Thyroid gland (tissue), 4 donors: Measurements from ENCODE around the gene SLC2A9. TPM values are rescaled to one million over a fixed set of nuclear protein-coding genes. Genes with fewer than 3 reads are reported as not detected.

Experiments used
- DNase-seq, 2 donors: peaks; one replicate each; pipeline ENCODE4 v3.0.0-alpha.2; 2019
- H3K27ac ChIP-seq, 3 donors: fragments of 200-600 bp; sonication (generic); 1 replicate in 2 of 3; 2 replicates in 1 of 3; pipeline ENCODE4 v1.5.1; 2016 to 2019; ENCODE audit warnings: mild to moderate bottlenecking in 1 of 3, moderate library complexity in 1 of 3
- H3K27me3 ChIP-seq: fragments of 200-600 bp; sonication (generic); one replicate; pipeline ENCODE4 v1.5.1; 2019
- H3K36me3 ChIP-seq, 2 donors: fragments of 200-600 bp; sonication (generic); one replicate each; pipeline ENCODE4 v1.5.1; 2016 to 2019
- H3K4me1 ChIP-seq, 2 donors: fragments of 200-600 bp; sonication (generic); one replicate each; pipeline ENCODE4 v1.5.1; 2017 to 2019
- H3K4me3 ChIP-seq, 3 donors: fragments of 200-600 bp; sonication (generic); replicated peaks in 1 of 3; 1 replicate in 2 of 3; 2 replicates in 1 of 3; pipeline ENCODE4 v1.5.1; 2016; ENCODE audit warnings: mild to moderate bottlenecking in 1 of 3
- H3K9me3 ChIP-seq: fragments of 200-600 bp; sonication (generic); one replicate; pipeline ENCODE4 v1.5.1; 2017
- POLR2A ChIP-seq, 2 donors: fragments of 450-650 bp; IDR thresholded peaks; one replicate each; pipeline ENCODE4 v1.6.1; 2017; ENCODE audit warnings: antibody characterized with exemption in 2 of 2, mild to moderate bottlenecking in 2 of 2, moderate library complexity in 1 of 2
- WGBS, 2 donors: methylation state at CpG; one replicate each; pipeline ENCODE4 v1.1.5; 2017; 5-methylcytosine and 5-hydroxymethylcytosine counted together
- intact Hi-C: fragments of 100-400 bp; cut with DNase I; formaldehyde crosslinking; loops from one replicate; pipeline ENCODE4 v1.15.1; 2023
- total RNA-seq, 4 donors: library from RNA; depleted of rRNA; stranded (reverse); fragments of >200 nt; gene quantifications; one replicate each; pipeline ENCODE4 v1.2.3, GENCODE V29; 2016
- TF ChIP-seq, protein P1 (sequence below), 6 experiments: fragments of 200-600 bp in 3 of 6; fragments of 450-650 bp in 3 of 6; sonication (generic) in 3 of 6; IDR thresholded peaks; one replicate each; pipeline ENCODE4 v1.5.1; 2016 to 2019; ENCODE audit warnings: antibody characterized with exemption in 6 of 6, mild to moderate bottlenecking in 2 of 6, inconsistent platforms in 1 of 6, moderate library complexity in 1 of 6

Gene SLC2A9
- total RNA-seq, 4 donors from 2014 or later = 5.0 to 21.2 (median 9.2) TPM

DNA sequence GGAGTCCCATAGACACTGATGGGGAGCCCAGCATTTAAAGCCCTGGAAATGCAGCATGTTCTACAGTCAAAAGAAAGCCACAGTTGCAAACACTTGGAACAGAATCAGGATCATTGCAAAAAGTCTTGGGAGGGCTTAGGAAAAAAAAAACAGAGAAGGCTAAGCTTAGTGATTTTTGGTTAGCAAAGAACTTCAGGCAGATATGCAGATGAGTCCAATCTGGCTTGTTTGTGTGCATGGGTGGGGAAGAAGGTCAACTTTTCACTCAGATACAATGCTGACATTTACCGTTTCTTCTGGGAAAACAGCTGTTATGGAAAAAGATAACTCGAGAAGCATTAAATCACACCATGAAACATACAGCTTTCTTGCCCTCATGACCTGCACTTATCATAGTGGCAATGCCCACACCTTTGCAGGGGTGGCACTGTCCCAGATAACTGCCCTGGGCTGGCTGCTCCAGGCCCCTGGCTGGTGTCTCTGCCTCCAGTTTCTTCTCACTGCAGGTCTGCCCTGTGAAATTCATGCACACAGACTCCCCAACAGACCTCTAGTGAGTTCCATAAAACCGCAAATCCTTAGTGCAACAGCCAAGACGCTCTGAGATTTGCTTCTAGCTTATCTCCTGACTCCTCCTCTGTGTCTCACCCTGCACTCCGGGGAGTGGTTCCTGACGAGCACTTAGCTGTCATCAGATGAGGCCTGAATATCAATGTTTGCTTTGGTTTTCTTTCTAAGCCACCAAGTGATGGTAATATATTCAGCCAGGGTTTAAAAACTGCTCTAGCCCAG lies 140.7 kb downstream of the SLC2A9 start:
- 64 to 72% methylated on average over 6 of the region's 6 CpGs for whole genome bisulfite sequencing, 2 donors
- intact Hi-C loops = no loop called here
- Histone ChIP-seq H3K36me3 (no peaks in the 10 kb centered on the region), H3K4me1 (no peaks in the 10 kb centered on the region), H3K27me3 (no peaks in the 10 kb centered on the region), H3K4me3 (no peak overlapping the region), H3K9me3 (no peaks in the 10 kb centered on the region), H3K27ac (no peak overlapping the region)
- TF ChIP-seq, protein P1, sequence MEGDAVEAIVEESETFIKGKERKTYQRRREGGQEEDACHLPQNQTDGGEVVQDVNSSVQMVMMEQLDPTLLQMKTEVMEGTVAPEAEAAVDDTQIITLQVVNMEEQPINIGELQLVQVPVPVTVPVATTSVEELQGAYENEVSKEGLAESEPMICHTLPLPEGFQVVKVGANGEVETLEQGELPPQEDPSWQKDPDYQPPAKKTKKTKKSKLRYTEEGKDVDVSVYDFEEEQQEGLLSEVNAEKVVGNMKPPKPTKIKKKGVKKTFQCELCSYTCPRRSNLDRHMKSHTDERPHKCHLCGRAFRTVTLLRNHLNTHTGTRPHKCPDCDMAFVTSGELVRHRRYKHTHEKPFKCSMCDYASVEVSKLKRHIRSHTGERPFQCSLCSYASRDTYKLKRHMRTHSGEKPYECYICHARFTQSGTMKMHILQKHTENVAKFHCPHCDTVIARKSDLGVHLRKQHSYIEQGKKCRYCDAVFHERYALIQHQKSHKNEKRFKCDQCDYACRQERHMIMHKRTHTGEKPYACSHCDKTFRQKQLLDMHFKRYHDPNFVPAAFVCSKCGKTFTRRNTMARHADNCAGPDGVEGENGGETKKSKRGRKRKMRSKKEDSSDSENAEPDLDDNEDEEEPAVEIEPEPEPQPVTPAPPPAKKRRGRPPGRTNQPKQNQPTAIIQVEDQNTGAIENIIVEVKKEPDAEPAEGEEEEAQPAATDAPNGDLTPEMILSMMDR (IDR thresholded peaks at IDR 0.05) = no peak
- no peak for DNase-seq

DNA sequence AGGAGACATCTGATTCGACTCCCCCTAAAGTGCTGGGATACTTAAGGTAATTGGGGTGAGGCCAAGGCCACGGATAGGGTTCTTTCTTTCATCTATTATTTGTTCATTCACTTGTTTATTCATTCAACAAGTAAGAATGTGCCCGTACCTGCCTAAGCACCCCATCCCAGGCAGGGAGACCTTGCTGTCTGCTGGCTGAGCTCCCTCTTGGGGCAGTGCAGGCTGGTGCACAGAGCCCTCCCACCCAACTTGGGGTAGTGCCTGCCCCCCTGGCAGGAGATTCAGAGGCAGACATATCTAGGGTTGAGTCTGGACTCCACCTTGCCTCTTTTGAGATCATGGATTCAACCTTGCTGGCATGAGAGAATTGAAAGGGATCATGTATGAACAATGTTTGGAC lies 144.2 kb downstream of the SLC2A9 start:
- Histone ChIP-seq H3K36me3 (no peaks in the 10 kb centered on the region), H3K27me3 (no peaks in the 10 kb centered on the region), H3K4me1 (no peaks in the 10 kb centered on the region), H3K27ac (no peak overlapping the region), H3K9me3 (no peaks in the 10 kb centered on the region), H3K4me3 (no peak overlapping the region)
- WGBS, 2 donors = 70% methylated on average over 3 of the region's 3 CpGs
- TF ChIP-seq POLR2A (IDR thresholded peaks at IDR 0.05) = no peak
- TF ChIP-seq, protein P1 (IDR thresholded peaks at IDR 0.05) = no peak
- intact Hi-C loops = no loop called here
- DNase-seq = no peak

DNA sequence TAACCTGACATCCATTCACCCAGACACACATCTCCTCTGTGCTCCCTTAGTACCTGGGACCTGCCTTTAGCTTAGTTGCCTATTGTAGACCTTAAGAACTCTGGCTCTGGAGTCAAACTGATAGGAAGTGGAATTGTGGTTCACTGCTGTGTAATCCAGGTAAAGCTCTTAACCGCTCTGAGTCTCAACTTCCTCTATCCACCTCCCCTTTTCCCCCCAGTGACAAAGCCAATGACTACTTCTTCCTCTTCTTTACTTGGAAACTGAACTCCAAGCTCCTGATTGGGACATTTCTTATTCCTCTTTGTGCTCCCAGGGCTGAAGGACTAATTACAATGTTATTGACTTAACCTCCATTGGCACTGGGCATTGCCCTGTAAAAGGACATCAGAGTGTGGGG lies 145.8 kb downstream of the SLC2A9 start:
- 86 to 96% methylated on average over 1 of the region's 1 CpG for WGBS, 2 donors

GRCh38 chr4:9874385-9874784 lies 146.9 kb downstream of the SLC2A9 start:
- H3K9me3 ChIP-seq = no peaks in the 10 kb centered on the region
- no peak overlapping the region for H3K4me3 ChIP-seq
- no peak overlapping the region for H3K27ac ChIP-seq
- intact Hi-C loops = no loop called here
- DNase-seq = no peak
- WGBS, 2 donors = 94 to 97% methylated on average over 5 of the region's 5 CpGs
- H3K36me3 ChIP-seq = no peaks in the 10 kb centered on the region
- TF ChIP-seq, protein P1 (IDR thresholded peaks at IDR 0.05) = no peak
- TF ChIP-seq POLR2A (IDR thresholded peaks at IDR 0.05) = no peak
- no peaks in the 10 kb centered on the region for H3K4me1 ChIP-seq
- no peaks in the 10 kb centered on the region for H3K27me3 ChIP-seq

More for the DNA sequence above, 145.8 kb downstream of the SLC2A9 start:
- Histone ChIP-seq H3K27ac (no peak overlapping the region), H3K27me3 (no peaks in the 10 kb centered on the region), H3K4me3 (no peak overlapping the region), H3K9me3 (no peaks in the 10 kb centered on the region), H3K36me3 (no peaks in the 10 kb centered on the region), H3K4me1 (no peaks in the 10 kb centered on the region)
- intact Hi-C loops = no loop called here
- TF ChIP-seq, protein P1 (IDR thresholded peaks at IDR 0.05) = no peak
- no peak for TF ChIP-seq POLR2A (IDR thresholded peaks at IDR 0.05)
- no peak for DNase-seq

DNA sequence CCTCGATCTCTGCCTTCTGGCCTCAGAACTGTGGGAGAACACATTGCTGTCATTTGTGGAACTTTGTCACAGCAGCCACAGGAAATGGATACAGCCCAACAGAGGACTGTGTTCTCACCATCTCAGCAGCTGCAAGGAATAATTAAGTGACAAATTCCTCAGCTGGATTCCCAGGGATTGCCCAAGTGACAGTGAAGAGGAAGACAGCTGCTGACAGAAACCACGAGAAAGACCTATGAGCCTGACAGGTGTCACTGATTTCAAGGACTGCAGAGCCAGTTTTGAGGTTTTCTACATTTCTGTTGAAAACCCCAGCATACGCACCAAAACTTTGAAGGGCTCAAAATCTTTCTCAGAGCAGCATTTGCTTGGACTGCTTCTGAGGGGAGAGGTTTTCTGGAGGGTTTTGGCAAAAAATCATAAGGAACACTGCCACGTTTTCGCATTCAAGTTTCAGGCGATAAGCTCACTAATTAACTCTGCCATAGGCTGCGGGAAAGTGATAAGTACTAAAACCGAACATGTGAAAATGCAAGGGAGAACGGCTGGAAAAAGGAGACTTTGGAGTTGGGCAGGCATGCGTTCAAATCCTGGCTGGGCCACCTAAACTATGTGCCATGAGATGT lies 151.0 kb downstream of the SLC2A9 start:
- H3K27ac ChIP-seq = no peak overlapping the region
- TF ChIP-seq, protein P1 (IDR thresholded peaks at IDR 0.05) = no peak
- no peak for TF ChIP-seq POLR2A (IDR thresholded peaks at IDR 0.05)
- 85 to 86% methylated on average over 10 of the region's 10 CpGs for WGBS, 2 donors

More for the DNA sequence above, 151.0 kb downstream of the SLC2A9 start:
- DNase-seq = no peak
- intact Hi-C loops = no loop called here
- no peaks in the 10 kb centered on the region for H3K27me3 ChIP-seq
- no peaks in the 10 kb centered on the region for H3K4me1 ChIP-seq
- H3K36me3 ChIP-seq = no peaks in the 10 kb centered on the region
- no peak overlapping the region for H3K4me3 ChIP-seq
- no peaks in the 10 kb centered on the region for H3K9me3 ChIP-seq
